Kidney glomerular epithelial cell (primary cell): ENCODE data around the gene SCN8A.
"Not testable (repeated sequence)": the region's sequence is repeated elsewhere in the genome, so short reads cannot be mapped to it uniquely, and the experiment has no call there.

Experiments
- DNase-seq: peaks from one replicate; lab custom pipeline; 2025; lab: John Stamatoyannopoulos, UW

SCN8A gene

GRCh38 chr12:51625370-51625769, 34.3 kb downstream of the SCN8A start:
- no peak for DNase-seq

- no peak for DNase-seq
Observed at GRCh38 chr12:51626115-51626514, 35.1 kb downstream of the SCN8A start.

GRCh38 chr12:51626629-51627028, 35.6 kb downstream of the SCN8A start:
- DNase-seq: no peak

- no peak for DNase-seq
Observed at GRCh38 chr12:51630256-51630880, 39.3 kb downstream of the SCN8A start.

- DNase-seq: no peak
Observed at GRCh38 chr12:51630986-51631385, 40.0 kb downstream of the SCN8A start.

- peak; percentile 26 for DNase-seq
Observed at GRCh38 chr12:51631591-51631990, 40.6 kb downstream of the SCN8A start.

GRCh38 chr12:51632623-51633022, 41.6 kb downstream of the SCN8A start:
- DNase-seq: no peak

GRCh38 chr12:51635346-51635745, 44.3 kb downstream of the SCN8A start:
- DNase-seq: no peak

GRCh38 chr12:51636581-51636980, 45.5 kb downstream of the SCN8A start:
- DNase-seq: no peak

- DNase-seq: no peak
Observed at GRCh38 chr12:51636986-51637385, 46.0 kb downstream of the SCN8A start.

GRCh38 chr12:51639361-51639760, 48.3 kb downstream of the SCN8A start:
- DNase-seq: no peak

- no peak for DNase-seq
Observed at GRCh38 chr12:51642286-51642685, 51.3 kb downstream of the SCN8A start.

- DNase-seq: no peak
Observed at GRCh38 chr12:51643951-51644350, 52.9 kb downstream of the SCN8A start.

GRCh38 chr12:51644691-51645090, 53.7 kb downstream of the SCN8A start:
- not testable (repeated sequence) for DNase-seq

GRCh38 chr12:51645961-51646360, 54.9 kb downstream of the SCN8A start:
- no peak for DNase-seq

- DNase-seq: no peak
Observed at GRCh38 chr12:51647647-51648046, 56.6 kb downstream of the SCN8A start.

- DNase-seq: no peak
Observed at GRCh38 chr12:51653431-51653830, 62.4 kb downstream of the SCN8A start.

- no peak for DNase-seq
Observed at GRCh38 chr12:51661199-51661598, 70.2 kb downstream of the SCN8A start.

GRCh38 chr12:51661836-51662235, 70.8 kb downstream of the SCN8A start:
- DNase-seq: no peak

- no peak for DNase-seq
Observed at GRCh38 chr12:51662728-51663154, 71.7 kb downstream of the SCN8A start.

GRCh38 chr12:51663390-51663789, 72.4 kb downstream of the SCN8A start:
- no peak for DNase-seq

- no peak for DNase-seq
Observed at GRCh38 chr12:51666696-51667095, 75.7 kb downstream of the SCN8A start.

GRCh38 chr12:51667269-51667668, 76.2 kb downstream of the SCN8A start:
- DNase-seq: no peak

- no peak for DNase-seq
Observed at GRCh38 chr12:51669271-51669670, 78.2 kb downstream of the SCN8A start.
